ENCODE data around the gene TEX13D. TPM values are rescaled to one million over a fixed set of nuclear protein-coding genes. Genes with fewer than 3 reads are reported as not detected.

The TEX13D gene
- total and polyA plus RNA-seq, 4 donors = not detected

- Histone ChIP-seq H3K27me3 (ENCODE audit: control insufficient read depth in 4 of 4, insufficient read depth in 4 of 4, low read length in 3 of 4) (no peaks in the 10 kb centered on the region), H3K9me3 (ENCODE audit: control insufficient read depth in 4 of 4, low read length in 3 of 4) (no peaks in the 10 kb centered on the region), H3K36me3 (ENCODE audit: control insufficient read depth in 4 of 4, insufficient read depth in 3 of 4, low read depth in 1 of 4, low read length in 3 of 4) (no peaks in the 10 kb centered on the region), H3K9ac (ENCODE audit: low read depth in 1 of 2, low read length in 2 of 2) (no peak overlapping the region), H3K4me3 (ENCODE audit: low read depth in 1 of 3, low read length in 3 of 3) (no peak overlapping the region), H3K4me1 (ENCODE audit: control insufficient read depth in 4 of 4, insufficient read depth in 4 of 4, low read length in 3 of 4) (no peaks in the 10 kb centered on the region), H3K27ac (ENCODE audit: low read depth in 1 of 2, low read length in 2 of 2) (no peak overlapping the region)
- TF ChIP-seq JUND (IDR thresholded peaks at IDR 0.05) (no peak), HNF4A (conservative IDR thresholded peaks at IDR 0.05) (no peak), ATF3 (IDR thresholded peaks at IDR 0.05) (no peak), MAX (IDR thresholded peaks at IDR 0.05) (no peak), FOXA2 (IDR thresholded peaks at IDR 0.05) (no peak), TAF1 (conservative IDR thresholded peaks at IDR 0.05) (no peak), RXRA (IDR thresholded peaks at IDR 0.05) (no peak), RAD21 (IDR thresholded peaks at IDR 0.05) (no peak), GABPA (IDR thresholded peaks at IDR 0.05 in 1 of 2, conservative IDR thresholded peaks at IDR 0.05 in 1 of 2) (no peak), FOXA1 (IDR thresholded peaks at IDR 0.05) (no peak), SP1 (IDR thresholded peaks at IDR 0.05) (no peak), HNF4G (IDR thresholded peaks at IDR 0.05) (no peak), YY1 (IDR thresholded peaks at IDR 0.05) (no peak), NR2F2 (IDR thresholded peaks at IDR 0.05) (no peak), EGR1 (IDR thresholded peaks at IDR 0.05; ENCODE audit: low read depth in 2 of 2) (no peak), REST (IDR thresholded peaks at IDR 0.05) (no peak)
- TF ChIP-seq, protein P1, sequence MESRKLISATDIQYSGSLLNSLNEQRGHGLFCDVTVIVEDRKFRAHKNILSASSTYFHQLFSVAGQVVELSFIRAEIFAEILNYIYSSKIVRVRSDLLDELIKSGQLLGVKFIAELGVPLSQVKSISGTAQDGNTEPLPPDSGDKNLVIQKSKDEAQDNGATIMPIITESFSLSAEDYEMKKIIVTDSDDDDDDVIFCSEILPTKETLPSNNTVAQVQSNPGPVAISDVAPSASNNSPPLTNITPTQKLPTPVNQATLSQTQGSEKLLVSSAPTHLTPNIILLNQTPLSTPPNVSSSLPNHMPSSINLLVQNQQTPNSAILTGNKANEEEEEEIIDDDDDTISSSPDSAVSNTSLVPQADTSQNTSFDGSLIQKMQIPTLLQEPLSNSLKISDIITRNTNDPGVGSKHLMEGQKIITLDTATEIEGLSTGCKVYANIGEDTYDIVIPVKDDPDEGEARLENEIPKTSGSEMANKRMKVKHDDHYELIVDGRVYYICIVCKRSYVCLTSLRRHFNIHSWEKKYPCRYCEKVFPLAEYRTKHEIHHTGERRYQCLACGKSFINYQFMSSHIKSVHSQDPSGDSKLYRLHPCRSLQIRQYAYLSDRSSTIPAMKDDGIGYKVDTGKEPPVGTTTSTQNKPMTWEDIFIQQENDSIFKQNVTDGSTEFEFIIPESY (IDR thresholded peaks at IDR 0.05) = no peak
- TF ChIP-seq, protein P2, sequence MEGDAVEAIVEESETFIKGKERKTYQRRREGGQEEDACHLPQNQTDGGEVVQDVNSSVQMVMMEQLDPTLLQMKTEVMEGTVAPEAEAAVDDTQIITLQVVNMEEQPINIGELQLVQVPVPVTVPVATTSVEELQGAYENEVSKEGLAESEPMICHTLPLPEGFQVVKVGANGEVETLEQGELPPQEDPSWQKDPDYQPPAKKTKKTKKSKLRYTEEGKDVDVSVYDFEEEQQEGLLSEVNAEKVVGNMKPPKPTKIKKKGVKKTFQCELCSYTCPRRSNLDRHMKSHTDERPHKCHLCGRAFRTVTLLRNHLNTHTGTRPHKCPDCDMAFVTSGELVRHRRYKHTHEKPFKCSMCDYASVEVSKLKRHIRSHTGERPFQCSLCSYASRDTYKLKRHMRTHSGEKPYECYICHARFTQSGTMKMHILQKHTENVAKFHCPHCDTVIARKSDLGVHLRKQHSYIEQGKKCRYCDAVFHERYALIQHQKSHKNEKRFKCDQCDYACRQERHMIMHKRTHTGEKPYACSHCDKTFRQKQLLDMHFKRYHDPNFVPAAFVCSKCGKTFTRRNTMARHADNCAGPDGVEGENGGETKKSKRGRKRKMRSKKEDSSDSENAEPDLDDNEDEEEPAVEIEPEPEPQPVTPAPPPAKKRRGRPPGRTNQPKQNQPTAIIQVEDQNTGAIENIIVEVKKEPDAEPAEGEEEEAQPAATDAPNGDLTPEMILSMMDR (IDR thresholded peaks at IDR 0.05; ENCODE audit: low read depth, low read length, missing input control) = no peak
- no peak for DNase-seq (ENCODE audit: low spot score)
Observed at GRCh38 chrX:124343016-124343415, 10.6 kb downstream of the TEX13D start.
